ENCODE measurements around the gene STEAP1.
"Not testable (repeated sequence)": the region's sequence is repeated elsewhere in the genome, so short reads cannot be mapped to it uniquely, and the experiment has no call there.

The STEAP1 gene

DNA sequence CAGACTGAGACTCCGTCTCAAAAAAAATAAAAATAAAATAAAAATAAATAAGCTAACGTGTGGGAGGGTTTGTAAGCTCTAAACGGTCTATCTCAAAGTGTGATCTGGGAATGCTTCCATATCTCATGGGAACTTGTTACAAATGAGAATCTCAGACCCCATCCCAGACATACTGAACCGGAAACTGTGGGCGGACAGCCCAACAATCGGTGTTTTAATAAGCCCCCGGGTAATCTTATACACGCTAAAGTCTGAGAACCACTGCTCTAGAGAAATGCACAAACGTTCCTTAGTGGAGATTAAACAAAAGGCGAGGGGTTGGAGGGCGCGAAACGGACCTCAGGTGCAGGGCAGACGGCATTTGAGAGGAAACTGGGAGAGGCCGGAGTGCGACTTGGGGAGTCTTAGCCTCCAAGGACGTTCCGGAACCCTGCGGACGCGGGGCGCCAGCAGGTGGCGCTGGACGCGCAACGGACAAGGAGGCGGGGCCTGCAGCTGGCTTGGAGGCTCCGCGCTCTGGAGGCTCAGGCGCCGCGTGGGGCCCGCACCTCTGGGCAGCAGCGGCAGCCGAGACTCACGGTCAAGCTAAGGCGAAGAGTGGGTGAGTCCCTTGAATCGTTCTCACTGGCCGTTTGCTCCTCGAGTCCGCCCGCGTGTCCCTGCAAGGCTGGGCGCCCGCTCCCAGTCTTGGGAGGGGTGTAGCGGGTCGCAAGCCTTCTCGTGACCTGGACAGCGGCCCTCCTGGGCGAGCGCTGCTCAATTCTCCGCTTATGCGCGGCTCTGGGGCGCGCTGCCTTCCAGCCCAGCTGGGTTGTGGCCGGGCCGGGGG, at the start of gene STEAP1:
Gene STEAP1, plus strand, starts transcription at position 527 of the 829 bp plus-strand sequence. CDS start 5,320 bp downstream, outside the sequence.
- peak; percentile 92 for DNase-seq

DNA sequence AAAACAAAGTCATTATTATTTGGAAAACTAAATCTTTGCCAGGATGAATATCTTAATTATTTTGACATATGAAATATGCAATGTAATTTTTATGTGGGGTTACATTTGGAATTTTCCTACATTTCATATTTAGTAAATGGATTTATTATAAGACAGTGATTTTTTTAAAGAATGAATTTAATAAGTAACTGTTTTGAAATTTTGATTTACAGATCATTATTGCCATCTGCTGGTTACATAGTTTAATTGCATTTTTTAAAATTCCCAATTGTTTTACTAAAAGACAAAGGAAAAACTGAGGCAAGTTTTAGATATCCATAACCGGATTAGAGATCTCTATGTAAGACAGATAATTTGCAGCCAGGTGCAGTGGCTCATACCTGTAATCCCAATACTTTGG, 39.3 kb upstream of the STEAP1 start:
- not testable (repeated sequence) for DNase-seq

DNA sequence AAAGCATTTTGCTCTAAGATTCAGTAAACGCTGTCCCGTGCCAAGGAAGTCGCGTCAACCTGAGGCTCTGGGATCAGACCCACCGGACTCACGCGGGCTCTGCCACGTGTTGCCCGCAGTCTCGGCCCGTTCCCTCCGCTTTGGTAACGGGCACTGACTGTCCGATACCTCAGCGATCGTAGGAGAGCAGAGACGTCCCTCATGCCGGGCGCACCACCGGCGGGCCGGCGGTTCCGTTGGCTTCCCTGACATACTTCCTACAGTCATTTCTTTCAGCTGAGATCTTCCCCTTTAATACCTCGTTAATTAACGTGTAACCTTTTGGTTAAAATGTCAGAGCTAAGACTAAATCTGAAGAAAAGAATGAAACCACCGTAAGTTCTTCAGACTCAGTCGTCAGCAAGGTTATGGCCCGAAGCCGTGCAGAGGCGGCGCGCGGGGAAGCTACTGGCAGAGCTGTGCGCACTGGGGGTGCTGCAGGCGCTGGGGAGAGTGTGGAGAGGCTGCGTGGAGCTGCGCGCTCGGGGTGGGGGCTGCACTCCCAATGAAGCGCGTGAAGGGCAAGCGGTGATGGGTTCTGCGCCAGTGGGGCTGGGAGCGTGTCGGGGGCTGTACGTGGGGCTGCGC, 35.6 kb upstream of the STEAP1 start:
- DNase-seq: not testable (repeated sequence)

DNA sequence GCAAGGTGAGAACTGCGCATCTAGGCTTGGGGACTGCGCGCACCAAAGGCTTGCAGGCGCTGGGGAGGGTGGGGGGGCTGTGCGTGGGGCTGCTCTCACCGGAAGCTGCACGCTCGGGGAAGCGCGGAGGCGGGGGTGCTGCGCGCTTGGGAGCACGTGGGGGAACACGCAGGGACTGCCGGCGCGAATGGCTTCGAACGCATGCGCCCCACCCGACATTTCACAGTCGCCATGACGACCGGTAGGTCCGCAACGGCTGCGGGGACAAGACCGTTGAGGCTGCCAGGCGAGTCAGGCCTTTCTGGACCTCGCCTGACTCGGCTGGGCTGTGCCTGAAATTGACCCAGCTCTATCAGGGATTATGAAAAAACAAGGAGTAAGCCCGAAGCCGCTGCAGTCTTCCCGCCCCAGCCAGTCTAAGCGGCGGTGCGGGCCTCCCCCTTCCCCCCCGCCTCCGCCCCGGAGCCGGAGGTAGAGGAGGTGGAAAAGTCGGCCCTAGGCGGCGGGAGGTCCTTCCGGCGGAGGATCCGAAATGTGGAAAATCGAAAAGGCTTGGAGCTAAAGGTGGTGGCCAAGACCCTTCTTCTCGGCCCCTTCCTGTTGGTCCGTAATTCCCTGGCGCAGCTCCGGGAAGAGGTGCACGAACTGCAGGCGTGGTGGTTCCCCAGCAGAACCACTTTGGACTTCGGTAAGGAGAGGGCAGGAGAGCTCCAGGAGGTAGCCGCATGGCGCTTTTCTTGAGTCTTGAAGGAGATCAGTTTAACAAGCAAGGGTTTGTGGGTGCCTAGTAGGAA, 34.9 kb upstream of the STEAP1 start:
- no peak for DNase-seq

DNA sequence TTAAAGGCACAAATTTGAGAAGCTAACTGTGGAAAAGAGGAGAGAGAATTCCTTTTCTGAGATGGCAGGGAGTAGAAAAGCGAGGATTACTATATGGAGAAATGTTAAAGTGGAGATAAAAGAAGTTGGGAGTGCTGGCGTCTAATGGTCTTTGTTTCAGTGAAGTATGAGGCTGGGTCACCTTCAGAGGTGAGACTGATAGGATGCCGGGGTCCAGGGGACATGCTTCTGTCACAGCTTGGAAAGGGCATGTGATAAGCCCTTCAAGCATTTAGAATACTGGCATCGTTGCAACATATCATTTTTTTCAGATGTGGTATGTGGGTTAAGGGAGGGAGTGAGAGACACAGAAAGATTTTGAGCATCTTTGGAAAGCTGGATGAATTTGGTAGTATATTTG, 34.1 kb upstream of the STEAP1 start:
- DNase-seq: not testable (repeated sequence)

DNA sequence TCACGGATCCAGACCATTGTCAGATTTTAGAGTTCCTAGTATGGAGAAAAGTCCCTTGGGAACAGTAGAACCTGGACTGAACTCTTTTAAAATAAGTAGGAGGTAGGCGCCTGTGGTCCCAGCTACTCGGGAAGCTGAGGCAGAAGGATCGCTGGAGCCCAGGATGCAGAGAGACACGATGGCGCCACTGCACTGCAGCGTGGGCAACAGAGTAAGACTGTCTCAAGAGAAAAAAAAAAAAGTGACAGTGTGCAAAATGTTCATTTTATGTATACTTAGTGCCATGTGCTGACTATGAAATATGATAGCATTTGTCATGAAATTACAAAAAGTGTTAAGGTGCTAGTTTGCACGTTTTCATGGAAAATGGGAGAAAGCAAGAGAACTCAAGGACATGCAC, 22.5 kb upstream of the STEAP1 start:
- DNase-seq: not testable (repeated sequence)

DNA sequence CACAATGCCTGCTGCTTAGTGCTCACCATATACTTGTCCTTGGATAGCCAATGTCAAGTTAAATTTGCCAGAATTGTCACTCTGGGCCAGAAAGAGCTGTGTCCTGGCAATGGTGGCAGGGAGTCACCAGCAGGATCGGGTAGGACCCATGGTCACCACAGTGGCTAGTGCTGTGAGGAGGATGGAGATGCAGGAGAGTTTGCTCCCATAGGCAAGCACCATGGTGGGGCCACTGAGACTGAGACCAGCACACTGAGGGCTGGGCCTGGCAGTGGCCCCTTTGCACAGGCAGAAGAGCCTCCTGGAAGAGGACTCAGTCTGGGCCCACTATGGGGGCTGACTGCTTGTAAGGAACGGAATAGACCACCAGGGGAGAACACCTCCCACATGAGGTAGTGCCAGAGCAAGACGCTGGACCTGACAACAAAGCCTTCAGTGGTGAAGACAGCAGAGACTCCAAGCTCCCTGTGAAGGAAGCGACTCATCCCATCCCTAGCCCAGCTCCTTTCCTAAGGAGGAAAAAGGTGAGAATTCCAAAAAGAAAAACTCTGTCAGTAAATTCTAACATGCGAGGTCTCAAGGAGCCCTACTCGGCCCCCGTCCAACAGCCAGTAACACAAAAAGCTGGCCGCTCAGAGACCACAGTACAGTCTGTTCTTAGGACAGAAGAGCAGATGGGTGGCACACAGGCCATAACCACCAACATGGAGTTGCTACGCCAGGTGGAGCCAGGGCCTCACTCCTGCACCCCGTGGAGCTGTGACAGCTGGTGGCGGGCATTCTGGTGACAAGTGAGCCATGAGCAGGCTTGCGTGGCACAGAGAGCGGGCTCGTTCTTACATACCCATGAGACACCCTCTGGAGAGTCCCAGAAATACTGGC, 6.9 kb upstream of the STEAP1 start:
- DNase-seq: not testable (repeated sequence)

DNA sequence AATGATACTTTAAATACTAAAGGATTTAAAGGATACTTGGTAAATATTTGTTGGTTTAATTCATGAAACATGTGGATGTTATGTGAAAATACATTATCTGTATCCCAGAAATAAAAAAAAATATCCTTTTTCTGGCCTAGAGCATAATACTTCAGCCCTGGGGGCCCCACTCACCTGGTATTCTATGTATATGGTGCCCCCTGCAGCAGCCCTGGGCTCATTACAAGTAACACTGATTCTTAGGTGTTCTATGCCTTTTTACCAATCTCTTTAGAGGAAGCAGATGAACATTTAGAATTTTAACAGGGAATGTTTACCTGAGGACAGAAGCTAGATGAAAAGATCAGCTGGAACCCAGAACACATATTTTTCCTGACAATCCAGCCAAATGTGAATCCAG, 4.8 kb upstream of the STEAP1 start:
- peak; percentile 21 for DNase-seq

DNA sequence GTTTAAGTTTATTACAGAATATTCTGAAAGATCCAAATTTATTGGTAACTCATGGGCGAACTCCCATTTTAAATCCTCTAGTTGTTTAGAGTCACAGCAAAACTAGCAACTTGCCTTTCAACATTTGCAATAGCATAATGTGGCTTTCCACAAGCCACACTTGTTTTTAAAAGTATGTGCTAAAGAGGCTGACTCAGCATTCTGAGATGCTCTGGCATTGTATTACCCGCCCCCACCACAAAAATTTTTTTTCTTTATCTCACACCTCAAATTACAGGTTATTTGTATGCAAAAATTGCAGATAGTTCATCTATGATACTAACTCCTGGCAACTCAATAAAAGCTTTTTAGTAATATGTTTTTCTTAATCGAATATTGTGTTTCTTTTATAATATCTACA, 2.4 kb upstream of the STEAP1 start:
- not testable (repeated sequence) for DNase-seq

DNA sequence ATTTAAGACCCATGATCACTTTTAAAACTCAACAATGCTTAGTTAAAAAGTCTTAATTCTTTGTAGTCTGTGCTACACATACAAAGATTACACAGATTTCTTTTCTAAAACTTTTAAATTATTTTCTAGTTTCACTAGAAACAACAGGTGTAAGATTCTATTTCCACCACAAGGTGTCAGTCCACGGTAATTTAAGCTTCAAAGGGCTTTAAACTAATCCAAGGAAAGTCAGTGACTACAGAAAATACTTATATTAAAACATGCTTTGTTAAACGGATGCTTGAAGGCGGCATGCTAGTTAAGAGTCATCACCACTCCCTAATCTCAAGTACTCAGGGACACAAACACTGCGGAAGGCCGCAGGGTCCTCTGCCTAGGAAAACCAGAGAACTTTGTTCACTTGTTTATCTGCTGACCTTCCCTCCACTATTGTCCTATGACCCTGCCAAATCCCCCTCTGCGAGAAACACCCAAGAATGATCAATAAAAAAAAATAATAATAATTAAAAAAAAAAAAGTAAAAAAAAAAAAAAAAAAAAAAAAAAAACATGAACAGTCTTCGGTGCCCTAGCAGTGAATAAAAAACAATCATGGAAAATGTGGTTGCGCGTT, 1.5 kb upstream of the STEAP1 start:
- peak; percentile 46 for DNase-seq

DNA sequence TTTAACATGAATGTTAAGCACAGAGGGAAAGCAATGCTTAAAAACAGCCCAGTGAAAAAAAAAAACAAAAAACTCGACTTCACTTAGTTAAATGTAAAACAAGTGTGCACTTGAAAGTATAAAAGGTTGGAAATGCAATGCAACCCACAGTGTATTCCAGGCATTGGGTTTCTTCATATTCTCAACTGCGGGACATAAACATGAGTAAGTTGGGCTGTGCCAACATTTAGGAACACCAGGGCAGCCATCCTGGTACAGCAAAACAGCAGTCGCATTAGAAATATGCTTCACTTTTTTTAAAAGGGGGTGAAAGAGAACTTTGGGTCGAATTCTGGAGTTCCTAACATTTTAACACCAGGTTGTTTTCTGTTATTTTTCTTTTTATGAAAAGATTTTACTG, 937 bp downstream of the STEAP1 start:
- DNase-seq: no peak

DNA sequence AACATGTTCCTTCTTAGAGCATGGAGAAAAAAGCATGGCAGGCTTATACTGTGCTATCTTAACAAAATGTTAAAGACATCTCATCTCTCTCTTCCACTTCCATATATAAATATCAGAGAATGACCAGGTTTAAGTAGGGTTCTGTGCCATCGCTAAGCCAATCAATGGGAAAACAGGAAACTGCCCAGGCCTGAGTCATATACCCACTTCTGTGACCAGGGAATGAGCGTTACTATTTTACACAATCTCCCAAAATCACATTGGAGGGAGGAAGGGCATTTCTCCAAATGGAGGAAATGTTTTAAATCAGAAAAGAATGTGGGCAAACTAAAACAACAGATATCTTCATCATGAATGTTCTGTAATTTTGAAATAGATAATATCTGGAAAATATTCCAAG, 3.1 kb downstream of the STEAP1 start:
- not testable (repeated sequence) for DNase-seq

DNA sequence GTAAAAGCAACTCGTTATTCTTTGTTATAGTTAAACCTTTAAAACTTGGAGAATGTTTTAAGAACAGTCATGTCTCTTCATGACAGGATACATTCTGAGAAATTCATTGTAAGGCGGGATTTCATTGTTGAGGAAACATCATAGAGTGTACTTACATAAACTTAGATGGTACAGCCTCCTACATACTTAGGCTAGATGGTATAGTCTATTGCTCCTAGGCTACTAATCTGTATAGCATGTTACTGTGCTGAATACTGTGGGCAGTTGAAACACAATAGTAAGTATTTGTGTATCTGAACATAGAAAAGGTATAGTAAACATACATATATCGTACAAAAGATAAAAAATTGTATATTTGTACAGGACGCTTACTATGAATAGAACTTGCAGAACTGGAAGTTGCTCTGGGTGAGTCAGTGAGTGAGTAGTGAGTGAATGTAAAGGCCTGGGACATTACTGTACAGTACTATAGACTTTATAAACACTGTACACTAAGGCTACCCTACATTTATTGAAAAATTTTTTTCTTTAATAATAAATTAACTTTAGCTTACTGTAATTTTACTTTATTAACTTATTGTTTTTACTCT, 3.6 kb downstream of the STEAP1 start:
- not testable (repeated sequence) for DNase-seq

DNA sequence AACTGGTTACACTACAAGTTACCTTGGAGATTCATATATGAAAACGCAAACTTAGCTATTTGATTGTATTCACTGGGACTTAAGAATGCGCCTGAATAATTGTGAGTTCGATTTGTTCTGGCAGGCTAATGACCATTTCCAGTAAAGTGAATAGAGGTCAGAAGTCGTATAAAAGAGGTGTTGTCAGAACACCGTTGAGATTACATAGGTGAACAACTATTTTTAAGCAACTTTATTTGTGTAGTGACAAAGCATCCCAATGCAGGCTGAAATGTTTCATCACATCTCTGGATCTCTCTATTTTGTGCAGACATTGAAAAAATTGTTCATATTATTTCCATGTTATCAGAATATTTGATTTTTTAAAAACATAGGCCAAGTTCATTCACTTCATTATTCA, 9.3 kb downstream of the STEAP1 start:
- DNase-seq: no peak

DNA sequence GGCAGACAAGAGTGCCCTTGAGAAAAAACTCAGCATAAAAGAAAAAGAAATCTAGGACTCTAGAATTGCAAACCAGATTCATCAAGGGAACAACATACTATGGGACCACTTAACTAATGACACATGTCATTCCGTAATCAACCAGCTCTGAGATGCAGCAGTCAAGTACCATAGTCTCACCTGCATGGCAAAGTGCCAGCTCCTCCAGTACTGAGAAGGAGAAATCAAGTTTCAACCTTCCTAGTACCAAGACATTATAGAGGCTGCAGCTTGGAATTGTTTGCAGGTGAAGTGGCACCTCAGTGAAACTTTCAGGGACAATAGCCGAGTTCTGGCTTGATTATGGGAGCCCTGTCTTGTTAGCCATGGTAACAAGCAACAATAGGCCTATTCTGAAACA, 11.5 kb downstream of the STEAP1 start:
- DNase-seq: no peak

DNA sequence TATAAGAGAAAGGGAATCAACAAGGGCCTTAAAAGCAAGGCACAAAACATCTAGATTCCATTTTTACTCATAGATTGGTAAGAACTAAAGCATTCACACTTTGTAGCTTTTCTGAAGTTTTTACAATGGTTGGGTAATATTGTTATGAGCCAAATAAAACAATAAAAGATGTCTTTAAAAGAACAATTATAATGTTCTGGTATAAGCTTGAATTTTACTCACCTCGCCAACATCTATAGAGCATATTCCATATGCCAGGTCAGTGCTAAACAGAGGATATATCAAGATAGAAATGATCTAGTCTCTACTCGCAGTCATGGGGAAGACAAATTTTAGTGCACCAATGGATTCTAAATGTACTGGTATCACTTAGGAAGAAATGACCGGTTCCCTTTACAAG, 11.9 kb downstream of the STEAP1 start:
- DNase-seq: no peak

DNA sequence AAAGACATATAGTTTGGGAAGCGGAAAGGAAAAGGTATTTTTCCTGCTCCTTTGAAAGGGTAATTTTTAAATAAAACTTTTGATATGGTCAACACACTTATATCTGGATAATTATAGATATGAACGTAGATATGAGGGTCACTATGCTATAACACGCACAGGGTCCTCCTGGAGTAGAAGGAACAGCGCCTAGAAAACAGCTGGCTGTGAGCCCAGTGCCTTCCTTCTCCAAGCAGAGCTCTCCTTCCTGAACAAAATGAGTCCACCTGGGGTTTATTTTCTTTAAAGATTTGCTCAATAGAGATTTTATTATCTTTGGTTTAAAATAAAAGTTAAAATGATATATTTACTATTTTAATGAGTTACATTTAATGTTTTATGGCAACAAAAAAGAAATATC, 13.1 kb downstream of the STEAP1 start:
- DNase-seq: no peak

DNA sequence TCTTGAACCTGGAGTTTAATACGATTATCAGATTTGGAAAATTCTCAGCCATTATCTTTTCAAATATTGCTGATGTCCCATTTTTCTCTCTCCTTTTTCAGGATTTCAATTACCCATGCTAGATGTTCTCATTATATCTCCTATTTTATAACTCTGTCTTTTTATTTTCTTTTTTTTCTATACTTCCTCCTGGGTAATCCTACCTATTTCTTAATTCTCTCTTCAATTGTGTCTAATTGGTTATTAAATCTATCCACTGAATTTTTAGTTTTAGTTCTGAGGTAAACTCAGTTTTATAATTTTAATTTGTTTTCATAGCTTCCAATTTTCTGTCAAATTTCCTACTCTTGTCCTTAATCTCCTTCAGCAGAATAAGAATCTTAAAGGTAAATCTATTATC, 15.6 kb downstream of the STEAP1 start:
- DNase-seq: no peak

DNA sequence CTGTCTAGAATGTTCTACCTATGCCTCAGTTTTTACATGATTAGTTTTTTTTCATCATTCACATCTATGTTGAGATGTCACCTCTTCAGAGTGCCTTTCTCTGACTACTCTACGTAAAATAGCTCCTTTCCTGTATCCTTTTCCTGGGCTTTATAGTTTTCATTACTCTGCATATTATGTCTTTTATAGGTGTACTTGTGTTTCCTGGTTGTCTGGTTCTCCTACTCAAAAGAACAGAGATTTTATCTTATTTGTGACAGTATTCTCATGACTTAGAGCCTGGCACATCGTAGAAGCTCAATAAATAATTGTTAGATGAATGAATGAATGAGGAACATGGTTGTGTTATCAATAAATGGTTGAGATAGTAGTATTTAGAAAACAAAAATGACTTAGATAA, 17.9 kb downstream of the STEAP1 start:
- DNase-seq: no peak

DNA sequence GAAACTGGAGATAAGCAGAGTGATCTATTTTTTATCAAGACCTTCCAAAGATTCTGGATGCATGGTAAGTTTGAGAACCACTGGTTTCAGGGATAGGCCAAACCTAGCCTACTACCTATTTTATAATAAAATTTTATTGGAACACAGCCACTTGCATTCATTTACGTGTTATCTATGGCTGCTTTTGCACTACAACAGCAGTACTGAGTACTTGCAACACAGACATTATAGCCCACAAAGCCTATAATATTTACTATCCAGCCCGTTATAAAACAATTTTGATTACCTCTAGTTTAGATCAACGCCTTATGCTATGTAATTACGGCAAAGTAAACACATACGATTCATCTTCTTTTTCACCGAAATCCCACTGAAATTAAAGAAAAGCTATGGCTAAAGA, 18.4 kb downstream of the STEAP1 start:
- DNase-seq: no peak

DNA sequence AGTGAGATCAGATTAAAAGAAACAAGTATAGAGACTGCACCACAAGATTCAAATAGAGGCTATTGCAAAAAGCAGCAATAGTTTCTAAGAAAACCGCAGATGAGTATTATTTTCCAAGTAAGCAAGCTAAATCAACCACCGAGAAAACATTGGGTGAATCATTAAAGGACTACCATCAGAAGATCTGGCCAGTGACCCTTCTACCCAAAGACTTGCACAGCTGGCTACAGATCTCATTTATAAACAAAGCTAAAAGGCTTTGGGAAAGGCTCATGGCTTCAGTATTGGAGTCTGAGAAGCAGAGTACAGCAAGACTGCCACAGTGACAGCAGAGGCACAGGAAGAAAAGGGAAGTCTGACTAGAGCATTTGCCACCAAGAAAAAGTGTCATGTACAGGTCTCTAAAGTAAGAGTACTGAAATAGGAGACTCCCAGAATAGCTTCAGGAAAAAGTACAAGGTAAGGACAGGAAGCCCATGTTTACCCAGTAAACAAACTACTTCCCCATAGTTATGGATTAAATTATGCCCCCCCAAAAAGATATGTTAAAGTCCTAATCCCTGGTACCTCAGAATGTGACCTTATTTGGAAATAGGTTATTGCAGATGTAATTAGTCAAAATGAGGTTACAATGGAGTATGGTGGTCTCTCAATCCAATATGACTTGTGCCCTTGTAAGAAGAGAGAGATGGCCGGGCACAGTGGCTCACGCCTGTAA, 19.0 kb downstream of the STEAP1 start:
- DNase-seq: peak; percentile 23

All from activated CD4-positive, alpha-beta T cell treated with anti-CD3 and anti-CD28 coated beads, Interleukin-2, Interleukin-6, amounts not matched to agents 100 ng/mL and 50 ng/mL, durations not matched to agents 16 hours and 8 hours (primary cell).